HL-60 (cell line): ENCODE results near the gene IAPP.

Experiments
- GABPA ChIP-seq: IDR thresholded peaks from 2 replicates; pipeline ENCODE4 v1.6.1; 2012; ENCODE audit warnings: low read depth
- POLR2AphosphoS5 ChIP-seq: IDR thresholded peaks from 2 replicates; pipeline ENCODE4 v1.6.1; 2012; ENCODE audit warnings: low read depth
- REST ChIP-seq: IDR thresholded peaks from 2 replicates; pipeline ENCODE4 v1.6.1; 2012; ENCODE audit warnings: low read depth; ENCODE audit not compliant: insufficient replicate concordance
- SPI1 ChIP-seq: IDR thresholded peaks from 2 replicates; pipeline ENCODE4 v1.6.1; 2012; ENCODE audit warnings: low read depth, mild to moderate bottlenecking, borderline replicate concordance
- TF ChIP-seq, protein P1 (sequence below): IDR thresholded peaks from one replicate; pipeline ENCODE4 v1.5.1; 2011; ENCODE audit warnings: low read length, control low read depth, inconsistent platforms; ENCODE audit not compliant: insufficient read depth

GRCh38 chr12:21353948-21354347, 18.8 kb upstream of the IAPP start:
- TF ChIP-seq, protein P1, sequence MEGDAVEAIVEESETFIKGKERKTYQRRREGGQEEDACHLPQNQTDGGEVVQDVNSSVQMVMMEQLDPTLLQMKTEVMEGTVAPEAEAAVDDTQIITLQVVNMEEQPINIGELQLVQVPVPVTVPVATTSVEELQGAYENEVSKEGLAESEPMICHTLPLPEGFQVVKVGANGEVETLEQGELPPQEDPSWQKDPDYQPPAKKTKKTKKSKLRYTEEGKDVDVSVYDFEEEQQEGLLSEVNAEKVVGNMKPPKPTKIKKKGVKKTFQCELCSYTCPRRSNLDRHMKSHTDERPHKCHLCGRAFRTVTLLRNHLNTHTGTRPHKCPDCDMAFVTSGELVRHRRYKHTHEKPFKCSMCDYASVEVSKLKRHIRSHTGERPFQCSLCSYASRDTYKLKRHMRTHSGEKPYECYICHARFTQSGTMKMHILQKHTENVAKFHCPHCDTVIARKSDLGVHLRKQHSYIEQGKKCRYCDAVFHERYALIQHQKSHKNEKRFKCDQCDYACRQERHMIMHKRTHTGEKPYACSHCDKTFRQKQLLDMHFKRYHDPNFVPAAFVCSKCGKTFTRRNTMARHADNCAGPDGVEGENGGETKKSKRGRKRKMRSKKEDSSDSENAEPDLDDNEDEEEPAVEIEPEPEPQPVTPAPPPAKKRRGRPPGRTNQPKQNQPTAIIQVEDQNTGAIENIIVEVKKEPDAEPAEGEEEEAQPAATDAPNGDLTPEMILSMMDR, result no peak
- TF ChIP-seq REST (no peak), POLR2AphosphoS5 (no peak), GABPA (no peak), SPI1 (no peak)
